Inflammatory macrophage treated with lipopolysaccharide for 1 hour (primary cell): ENCODE data around the gene FBXW2.

Source experiments
- DNase-seq, 2 donors: peaks; one replicate each; pipeline ENCODE4 v3.0.0-alpha.2; 2020 to 2022

FBXW2 gene

DNA sequence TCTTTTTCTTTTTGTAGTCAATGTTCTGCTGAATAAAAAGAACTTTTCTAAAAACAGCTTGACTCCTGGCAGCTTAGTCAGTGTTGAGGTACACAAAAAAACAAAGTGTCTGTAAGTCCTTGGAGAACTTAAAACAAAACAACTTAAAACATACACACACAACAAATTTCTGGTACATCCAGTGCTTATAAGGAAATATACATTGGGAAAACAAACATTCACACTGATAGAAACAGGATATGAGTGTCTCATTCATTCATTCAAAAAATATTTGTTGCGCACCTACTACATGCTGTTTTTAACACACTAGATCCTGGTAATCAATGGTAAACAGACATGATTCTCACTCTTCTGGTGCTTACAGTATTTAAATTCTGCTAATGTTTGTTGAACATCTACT lies 51.5 kb downstream of the FBXW2 start:
- DNase-seq = no peak

DNA sequence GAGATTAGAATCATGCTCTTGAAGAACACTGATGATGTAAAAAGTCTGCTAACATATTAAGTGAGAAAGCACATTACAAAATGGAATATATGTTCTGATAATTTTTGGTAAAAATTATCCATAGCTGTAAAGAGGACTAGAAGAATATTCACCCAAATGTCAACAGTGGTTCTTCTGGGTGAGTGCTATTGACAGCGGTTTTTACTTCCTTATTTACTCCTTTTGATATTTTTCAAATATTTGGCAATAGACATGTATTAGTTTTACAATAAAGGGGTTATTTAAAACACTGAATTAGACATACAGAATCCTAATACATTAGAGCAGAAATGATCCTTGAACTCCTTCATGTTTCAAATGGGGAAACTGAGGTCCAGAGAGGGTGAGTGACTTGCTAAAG lies 52.0 kb downstream of the FBXW2 start:
- DNase-seq = no peak

DNA sequence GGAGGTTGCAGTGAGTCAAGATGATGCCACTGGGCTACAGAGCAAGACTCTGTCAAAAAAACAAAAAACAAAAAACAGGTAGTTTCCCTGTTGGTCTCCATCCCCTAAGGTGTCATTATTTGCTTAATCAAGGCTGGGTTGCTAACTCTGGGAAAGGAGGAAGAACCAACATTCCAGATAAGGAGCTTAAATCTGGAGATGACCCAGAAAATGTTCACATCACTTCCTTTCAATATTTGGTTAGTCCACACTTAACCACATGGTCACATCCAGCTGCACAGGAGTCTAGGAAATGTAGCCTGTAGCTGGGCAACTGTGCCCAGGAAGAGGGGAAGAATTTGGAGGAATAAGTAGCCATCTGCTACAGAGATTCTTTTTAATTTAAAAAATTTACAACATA lies 53.1 kb downstream of the FBXW2 start:
- DNase-seq = no peak

DNA sequence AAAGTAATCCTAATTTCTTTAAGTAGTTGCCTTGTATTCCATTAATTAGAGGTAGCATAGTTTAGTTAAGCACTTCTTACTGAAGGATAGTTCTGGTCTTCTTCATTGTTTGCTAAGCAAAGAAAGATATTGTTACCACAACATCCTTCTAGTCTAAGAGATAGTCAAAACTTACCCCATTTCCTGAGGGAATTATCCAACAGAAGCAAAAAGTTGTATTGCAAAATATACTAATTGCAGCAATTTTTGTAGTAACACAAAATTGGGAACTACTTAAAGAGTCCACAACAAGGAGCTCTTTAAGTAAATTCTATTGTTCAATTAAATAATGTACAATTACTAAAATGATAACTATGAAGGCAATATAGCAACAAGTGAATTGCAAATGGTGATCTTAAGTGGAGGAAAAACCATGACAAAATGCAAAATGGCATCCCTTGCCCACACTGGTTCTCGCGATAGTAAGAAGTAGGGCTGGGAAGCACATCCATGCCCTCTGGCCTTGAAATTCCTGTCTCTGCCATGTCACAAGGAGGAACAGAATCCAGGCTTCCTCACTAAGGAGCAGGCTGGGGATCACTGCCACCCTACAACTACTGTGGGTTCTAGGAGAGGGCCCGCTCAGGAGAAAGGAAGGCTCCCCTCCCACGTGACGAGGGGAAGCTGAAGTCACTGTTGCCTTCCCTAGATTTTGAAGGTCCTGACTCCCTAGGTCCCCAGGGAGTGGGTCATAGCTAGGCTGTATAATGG lies 55.6 kb downstream of the FBXW2 start:
- DNase-seq = peak; percentile 84 to 91

DNA sequence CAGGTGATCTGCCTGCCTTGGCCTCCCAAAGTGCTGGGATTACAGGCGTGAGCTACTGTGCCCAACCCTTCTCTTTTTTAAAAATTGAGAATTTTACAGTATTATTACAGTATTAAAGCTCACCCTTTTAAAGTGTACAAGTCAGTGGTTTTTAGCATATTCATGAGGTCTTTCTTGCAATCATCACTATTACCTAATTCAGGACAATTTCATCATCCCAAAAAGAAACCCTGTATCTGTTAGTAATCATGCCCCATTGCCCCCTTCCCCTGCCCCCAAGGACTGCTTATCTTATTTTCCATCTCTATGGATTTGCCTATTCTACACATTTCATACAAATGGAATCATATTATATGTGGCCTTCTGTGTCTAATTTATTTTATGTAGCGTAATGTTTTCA lies 56.3 kb downstream of the FBXW2 start:
- peak; percentile 53 to 75 for DNase-seq

DNA sequence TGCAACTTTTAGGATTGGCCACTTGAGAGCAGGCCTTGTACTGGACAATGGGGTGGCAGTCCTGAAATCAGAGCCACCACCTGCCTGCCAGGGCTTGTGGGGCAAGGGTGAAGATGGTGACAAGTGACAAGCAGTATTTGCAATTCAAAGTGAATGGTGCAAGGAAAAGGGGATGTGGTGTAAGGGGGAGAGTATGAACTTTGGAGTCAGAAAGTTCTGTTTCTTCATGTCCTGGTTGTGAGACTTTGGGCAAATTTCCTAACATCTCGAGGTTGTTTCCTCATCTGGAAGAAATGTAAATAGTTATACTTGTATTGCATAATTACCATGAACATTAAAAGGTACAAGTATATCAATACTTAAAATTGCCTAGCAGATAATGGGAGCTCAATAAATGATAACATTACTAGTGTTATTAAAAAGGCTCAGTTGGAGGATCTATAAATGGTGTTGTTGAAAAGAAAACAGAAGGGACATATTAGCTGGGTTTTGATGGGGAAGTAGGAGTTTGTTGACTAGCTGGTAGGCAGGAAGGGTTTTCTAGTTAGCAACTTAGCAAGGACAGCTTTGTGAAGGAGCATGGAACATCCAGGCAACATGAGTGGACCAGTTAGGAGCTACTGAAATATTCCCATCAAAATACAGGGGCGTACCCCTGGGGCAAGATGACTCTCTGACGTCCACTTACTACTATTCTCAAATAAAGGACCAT lies 57.6 kb downstream of the FBXW2 start:
- DNase-seq = peak; percentile 97

DNA sequence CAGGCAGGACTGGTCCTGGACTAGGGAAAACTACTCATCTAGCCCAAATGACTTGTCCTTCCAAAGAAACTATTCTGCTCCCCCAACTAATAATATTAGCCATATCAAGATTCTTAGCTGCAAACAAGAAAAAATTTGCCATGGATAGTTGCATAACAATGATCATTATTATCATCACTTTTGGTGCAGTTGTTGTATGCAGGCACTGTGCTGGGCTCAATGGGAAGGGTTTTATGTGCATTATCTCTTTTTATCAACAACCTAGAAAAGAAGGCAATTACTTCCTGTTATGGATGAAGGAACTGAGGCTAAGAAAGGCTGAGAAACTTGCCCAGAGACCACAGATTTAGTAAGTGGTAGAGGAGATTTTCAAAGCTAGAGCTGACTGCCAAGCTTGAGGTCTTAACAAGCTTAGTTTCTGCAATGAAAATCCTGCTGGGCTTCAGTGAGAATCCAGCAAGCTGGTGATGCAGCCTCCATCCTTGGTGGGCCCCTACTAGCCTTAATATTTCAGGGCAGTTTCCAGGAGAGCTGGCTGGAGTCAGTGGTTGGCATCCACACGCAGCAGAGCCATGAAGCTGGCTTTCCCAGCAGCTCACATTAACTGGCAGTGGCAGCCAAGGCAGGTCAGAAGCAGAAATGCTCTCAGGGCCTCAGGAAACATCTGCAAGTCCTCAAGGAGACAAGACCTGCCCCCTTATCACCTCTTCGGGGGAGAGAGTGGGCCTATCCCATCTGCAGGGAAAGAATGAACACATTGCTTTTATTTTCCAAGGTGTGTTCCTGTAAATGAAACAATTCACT lies 58.4 kb downstream of the FBXW2 start:
- DNase-seq = no peak

DNA sequence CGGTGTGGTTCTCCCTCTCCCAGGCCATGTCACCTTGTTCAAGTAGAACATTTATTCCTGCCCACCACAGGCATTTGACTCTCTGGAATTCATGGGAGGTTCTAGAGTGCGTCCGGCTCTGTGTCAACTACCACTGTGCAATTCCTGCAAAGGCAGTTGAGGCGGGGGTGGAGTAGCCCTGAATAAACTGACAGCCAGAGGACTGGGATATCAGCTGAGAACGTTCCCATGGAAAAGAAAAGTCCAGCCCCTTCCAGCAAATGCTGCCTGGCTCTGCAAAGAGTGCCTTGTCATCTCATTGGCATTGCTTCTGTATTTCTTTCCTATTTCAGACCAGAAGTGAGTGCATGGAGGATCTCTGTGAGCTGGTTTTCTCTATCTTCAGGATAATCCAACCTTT lies 60.0 kb downstream of the FBXW2 start:
- no peak for DNase-seq

DNA sequence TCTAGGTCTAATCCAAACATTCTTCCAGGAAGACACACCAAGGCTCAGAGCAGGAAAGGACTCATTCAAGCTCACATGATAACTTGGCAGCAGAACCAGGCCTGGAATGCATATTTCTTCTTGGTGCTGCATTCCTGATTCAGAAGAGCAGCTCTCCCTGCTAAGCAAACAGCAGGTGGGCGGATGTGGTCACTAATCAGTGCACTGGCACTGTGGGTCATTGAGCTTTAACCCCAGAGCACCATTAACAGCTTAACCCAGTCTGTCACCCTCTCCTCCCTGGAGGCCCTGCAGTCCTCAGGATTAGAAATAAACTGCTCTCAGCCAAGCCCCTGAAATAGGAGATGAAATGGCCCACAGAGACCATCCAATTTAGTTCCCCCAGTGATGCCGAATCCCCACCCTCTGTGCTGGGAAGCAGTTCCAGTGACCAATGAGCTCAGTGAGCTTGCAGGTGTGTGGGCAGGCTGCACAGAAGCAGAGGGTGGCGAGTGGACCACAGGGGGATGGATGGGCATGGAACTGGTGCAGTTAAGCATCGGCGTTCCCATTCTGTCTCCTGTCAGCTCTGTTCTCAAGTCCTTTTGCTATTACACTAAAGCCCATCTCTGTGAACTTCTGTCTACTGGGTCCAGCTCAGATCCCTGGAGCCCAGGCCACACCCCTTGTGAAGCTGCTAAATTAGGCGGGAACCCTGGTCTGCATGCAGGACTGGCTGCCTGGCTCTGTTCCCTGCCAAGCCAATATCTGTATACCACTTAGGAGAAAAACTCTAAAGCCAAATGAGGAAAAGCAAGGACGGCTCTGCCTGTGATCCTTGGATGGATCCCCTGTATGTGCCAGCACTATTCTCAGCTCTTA lies 62.3 kb downstream of the FBXW2 start:
- peak in 1 of 2 donors; percentile 14 for DNase-seq

DNA sequence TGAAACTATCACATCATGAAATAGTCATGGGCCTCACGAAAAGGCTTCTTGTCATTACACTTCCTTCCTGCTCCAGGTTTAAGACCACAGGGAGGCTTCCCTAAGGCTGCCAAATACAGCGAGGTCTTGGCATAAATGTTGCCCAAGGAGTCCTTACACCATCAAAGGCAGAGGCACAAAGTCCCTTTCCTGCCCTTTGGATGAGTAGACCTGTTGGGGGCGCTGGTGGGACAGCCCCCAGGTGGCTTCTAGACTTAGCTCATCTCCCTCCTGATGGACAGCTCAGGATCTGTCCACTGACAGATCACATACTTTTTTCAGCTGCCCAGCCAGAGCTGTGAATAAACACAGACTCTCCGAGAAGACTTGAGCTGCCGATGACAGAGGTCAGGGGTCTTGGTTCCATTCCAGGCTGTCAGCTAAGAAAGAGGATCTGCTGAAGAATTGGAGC lies 63.4 kb downstream of the FBXW2 start:
- no peak for DNase-seq

DNA sequence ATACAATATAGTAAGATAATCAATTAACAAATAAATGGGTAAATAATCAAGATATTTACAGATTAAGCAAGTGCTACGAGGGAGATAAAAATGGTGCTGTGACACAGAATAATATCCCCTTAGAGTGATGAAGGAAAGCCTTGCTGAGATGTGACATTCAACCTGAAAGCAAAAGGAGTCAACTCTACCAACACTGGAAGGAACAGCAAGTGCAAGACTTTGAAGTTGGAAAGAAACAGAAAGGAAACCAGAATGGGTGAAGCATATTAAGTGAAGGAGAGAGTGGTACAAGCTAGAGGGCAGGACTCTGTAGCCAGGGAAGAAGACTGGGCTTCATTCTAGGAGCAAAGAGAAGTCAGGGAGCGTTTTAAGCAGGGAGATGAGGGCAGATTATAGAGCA lies 66.7 kb downstream of the FBXW2 start:
- DNase-seq = no peak

DNA sequence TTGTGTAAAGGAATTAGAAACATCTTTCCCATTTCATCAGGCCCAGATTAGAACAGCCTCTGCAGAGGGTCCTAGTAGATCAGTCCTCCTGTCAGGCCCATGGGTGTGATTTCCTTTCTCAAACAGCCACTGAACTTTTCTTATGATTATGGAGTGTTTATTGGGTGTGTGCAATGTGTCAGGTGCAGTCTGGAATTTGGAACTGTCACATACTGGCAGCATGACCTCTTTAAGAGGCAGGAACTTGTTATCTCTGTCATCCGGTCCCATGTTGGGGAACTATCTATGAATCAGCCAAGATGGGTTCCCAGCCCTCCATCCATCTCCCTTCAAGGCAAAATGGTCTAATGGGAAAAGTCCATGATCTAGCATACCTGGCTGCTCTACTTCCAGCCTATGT lies 67.3 kb downstream of the FBXW2 start:
- no peak for DNase-seq

DNA sequence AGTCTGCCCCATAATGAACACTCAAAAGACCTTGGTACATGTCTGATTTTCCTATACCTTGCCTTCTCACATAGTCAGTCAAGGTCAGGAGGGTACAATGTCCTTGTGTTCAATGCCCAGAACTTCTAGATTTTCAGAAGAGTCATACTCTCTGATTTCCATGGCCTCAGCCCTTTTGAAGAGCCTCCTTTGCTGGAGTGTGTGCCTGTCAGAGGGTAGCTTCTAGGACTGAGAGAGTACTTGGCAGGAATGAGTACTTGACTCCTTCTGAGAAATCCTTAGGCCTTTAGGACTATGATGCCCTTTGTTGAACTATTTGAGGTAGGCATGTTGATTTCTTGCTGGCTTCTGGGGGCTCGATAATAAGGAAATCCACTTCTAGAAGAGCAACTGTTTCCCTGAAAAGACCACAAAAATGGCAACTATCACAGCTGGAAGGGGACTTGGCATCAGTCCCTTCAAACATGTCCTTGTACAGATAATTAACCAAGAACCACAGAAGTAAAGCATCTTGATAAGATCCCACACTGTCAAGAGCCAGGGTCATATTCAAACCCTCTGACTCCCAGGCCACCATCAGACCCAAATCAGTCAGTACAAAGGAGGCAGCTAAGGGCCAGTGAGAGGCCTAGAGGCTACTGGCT lies 68.3 kb downstream of the FBXW2 start:
- no peak for DNase-seq

DNA sequence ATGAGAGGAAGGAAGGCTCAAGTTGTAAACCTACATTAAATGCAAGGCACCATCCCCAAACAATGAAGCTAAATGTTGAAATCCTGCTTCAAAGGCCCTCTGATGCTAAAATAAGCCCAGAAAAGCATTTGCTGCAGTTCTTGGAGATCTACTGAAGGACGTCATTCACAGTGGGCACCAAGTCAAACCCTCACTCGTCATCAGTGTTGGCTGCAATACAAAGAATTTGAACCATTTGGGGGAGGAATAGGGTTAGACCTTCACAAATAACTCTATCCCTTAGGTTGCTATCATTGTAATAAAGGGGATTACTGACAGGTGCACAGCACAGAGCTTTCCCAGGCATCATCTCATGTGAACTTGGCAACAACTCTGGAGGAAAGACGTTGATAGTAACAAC lies 69.7 kb downstream of the FBXW2 start:
- no peak for DNase-seq

DNA sequence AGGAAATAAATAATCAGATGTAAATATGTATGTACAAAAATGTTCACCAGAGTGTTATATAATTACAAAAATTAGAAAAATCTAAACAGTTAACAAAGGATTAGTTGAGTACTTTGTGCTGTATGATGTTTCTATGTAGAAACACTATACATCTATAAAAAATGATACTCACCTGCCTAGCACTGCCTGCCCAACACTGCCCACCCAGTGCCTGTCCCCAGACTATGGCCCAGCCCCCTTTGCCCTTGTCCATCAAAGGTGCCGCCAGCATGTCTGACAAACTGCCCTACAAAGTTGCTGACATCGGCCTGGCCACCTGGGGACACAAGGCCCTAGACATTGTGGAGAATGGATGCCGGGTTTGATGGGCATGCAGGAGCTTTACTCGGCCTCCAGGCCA lies 72.8 kb downstream of the FBXW2 start:
- no peak for DNase-seq

DNA sequence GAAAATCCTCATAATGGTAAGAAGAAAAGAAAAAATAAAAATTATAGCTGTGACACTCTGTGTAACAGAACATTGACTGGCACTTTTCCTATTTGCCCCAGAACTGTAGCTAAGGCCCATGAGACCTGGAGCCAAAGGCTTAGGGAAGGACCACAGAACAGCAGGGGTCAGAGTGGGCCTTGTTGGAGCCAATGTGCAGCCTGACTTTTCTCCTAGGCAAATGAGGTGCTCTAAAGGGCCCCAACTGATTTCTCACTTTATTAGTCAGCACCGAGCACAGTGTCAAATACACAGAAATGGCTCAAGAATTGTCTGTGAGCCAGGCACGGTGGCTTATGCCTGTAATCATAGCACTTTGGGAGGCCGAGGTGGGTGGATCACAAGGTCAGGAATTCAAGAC lies 74.9 kb downstream of the FBXW2 start:
- DNase-seq = no peak

DNA sequence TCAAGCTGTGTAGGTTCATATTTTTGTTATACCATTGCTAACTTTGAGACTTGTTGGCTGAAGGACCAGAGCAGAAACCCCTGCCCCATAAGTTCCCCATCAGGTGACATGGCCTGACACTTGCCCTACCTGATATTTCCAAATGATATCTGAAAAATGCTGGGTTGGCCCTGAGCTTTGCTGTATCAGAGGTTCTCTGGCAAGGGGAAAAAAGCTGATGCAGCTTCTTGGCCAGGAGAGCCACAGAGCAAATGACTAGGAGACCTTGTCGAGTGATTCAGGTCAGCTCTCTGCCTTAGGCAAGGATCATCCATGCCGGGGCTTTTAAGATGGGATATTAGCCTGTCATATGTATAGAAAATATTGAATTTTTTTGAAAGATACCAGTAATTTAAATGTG lies 76.0 kb downstream of the FBXW2 start:
- no peak for DNase-seq

DNA sequence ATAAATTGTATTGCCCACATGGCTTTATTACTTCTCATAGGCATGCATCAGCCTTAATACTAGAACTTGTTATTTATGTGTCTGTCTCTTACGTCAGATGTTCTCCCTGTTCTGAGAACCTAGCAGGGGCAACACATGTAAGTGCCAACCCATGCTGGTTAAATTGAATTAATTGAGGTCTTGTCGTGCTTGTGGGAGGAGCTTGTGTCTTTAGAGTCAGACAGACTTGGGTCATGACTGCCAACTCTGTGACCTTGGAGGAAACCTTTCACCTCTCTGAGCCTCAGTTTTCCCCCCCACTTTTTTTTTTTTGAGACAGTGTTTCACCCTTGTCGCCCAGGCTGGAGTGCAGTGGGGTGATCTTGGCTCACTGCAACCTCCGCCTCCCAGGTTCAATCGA lies 76.7 kb downstream of the FBXW2 start:
- no peak for DNase-seq

DNA sequence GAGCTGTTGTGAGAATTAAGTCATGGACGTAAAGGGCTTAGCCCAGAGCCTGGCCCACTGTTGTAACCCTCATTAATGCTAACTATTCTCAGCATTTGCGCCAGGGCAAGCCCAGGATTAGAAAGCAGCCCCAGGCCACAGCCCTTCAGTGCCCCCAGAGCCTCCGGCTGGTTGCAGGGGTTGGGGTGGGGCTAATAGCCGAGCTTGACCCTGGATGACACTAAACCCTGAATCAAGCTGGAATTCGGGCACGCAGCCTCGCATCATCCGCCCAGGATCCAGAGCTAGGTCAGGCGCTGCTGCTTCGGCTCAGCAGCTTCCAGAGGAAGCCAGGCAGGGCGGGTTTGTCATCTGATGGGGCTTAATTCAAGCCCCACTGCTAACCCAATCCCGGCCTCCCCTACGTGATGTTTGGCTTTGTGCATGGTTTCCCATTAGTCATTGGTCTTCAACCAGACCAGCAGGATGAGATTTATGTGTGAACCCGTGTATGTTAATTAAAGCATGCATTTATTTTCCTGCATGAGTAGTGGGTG lies 77.8 kb downstream of the FBXW2 start:
- DNase-seq = no peak

DNA sequence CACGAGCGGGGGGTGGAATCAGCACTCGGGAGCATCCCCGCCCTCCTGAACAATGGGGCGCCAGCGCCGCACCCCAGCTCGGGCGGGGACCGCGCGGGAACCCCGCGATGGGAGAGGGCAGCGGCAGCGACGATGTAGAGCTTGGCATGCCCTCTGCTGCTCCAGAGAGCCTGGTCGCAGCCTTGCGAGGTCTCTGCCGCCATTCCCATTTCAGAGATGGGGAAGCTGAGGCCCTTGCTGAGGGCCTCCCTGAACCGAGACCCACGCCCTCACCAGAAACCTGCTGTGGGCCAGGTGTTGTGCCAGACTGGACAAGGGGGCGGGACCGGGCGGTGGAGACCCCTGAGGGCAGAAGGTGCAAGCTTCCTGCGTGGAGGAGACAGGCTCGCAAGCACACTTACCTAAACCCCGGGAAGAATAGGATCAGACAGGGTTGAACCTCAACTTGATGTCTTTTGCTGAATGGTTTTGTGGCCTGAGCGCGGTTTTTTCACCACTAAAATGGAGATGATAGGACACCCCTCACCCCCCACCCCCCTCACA lies 78.3 kb downstream of the FBXW2 start:
- no peak for DNase-seq

DNA sequence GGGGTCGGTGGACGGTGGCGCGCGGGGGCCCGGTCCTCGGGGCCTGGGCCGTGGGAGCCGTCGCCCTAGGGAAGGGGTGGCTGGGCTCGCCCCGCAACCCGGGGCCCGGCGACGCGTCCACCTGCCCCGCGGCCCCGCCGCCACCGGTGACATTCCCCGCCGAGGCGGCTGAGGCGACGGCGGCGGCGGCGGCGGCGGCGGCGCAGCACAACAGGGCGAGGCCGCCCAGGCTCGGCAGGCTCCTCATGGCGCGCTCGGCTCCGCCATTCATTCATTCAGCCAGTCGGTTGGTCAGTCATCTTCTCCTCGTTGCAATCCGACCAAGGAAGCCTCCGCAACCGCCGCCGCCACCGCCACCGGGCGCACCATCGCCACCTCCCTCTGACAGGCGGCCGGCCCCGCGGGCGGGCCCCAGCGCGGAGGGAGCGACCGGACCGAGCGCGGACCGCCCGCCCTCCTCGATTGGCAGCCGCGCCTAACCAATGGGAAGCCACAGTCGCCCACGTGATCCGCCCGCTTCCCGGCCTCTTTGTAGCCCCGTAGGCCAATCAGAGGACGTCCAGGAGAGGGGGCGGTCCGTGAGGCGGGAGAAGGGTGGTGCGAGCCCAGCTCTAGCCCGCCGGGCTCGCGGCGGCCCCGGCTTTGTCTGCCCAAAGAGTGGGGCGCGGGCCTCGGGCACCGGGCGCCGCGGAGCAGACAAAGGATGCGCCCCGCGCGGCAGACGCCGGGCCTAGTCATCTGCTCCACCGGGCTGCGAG lies 78.9 kb downstream of the FBXW2 start, which contains the start of gene MEGF9:
MEGF9 (minus strand) TSS at position 383 of the 758 bp plus-strand sequence; CDS start at position 271, 112 bp downstream.
- peak; percentile 97 to 99 for DNase-seq
